Gastrocnemius medialis (tissue), 4 donors: ENCODE data around the gene SHD. TPM values are rescaled to one million over a fixed set of nuclear protein-coding genes. Genes with fewer than 3 reads are reported as not detected.
"Not testable (repeated sequence)": the region's sequence is repeated elsewhere in the genome, so short reads cannot be mapped to it uniquely, and the experiment has no call there.

Experiments used
- ATAC-seq, 2 donors: fragments of 150-250 bp; one replicate each; pipeline ENCODE4 v1.9.1; 2016
- DNase-seq, 2 donors: peaks; one replicate each; pipeline ENCODE4 v3.0.0-alpha.2; 2019
- H3K27ac ChIP-seq, 4 donors: fragments of 200-600 bp; sonication (generic); 1 replicate in 1 of 4; 2 replicates in 3 of 4; pipeline ENCODE4 v1.5.1; 2016 to 2018; ENCODE audit warnings: mild to moderate bottlenecking in 2 of 4, moderate library complexity in 1 of 4
- H3K27me3 ChIP-seq, 3 donors: fragments of 200-600 bp; sonication (generic) in 2 of 3; 1 replicate in 1 of 3; 2 replicates in 2 of 3; pipeline versions ENCODE4 v1.5.1 to v1.6.0; 2016 to 2019; ENCODE audit warnings: mild to moderate bottlenecking in 1 of 3, moderate library complexity in 1 of 3
- H3K36me3 ChIP-seq, 2 donors: fragments of 200-600 bp; sonication (generic) in 1 of 2; one replicate each; pipeline ENCODE4 v1.5.1; 2017 to 2018
- H3K4me1 ChIP-seq, 2 donors: fragments of 200-600 bp; sonication (generic) in 1 of 2; one replicate each; pipeline ENCODE4 v1.5.1; 2016 to 2017; ENCODE audit warnings: mild to moderate bottlenecking in 2 of 2
- H3K4me3 ChIP-seq, 4 donors: fragments of 200-600 bp; sonication (generic) in 3 of 4; 1 replicate in 1 of 4; 2 replicates in 3 of 4; pipeline ENCODE4 v1.5.1; 2016 to 2019; ENCODE audit warnings: mild to moderate bottlenecking in 2 of 4
- H3K9me3 ChIP-seq, 3 donors: fragments of 200-600 bp; sonication (generic) in 2 of 3; 1 replicate in 1 of 3; 2 replicates in 2 of 3; pipeline ENCODE4 v1.5.1; 2016 to 2019
- POLR2A ChIP-seq, 2 donors: fragments of 450-650 bp; IDR thresholded peaks; one replicate each; pipeline ENCODE4 v1.6.1; 2017; ENCODE audit warnings: antibody characterized with exemption in 2 of 2, mild to moderate bottlenecking in 2 of 2, moderate library complexity in 2 of 2
- in situ Hi-C, 4 donors: fragments of 200-750 bp; cut with MboI; loops; one replicate each; pipeline versions ENCODE4 v1.15.0 to v1.8.0; 2017; ENCODE audit warnings: low sequenced_read_pairs in 4 of 4
- intact Hi-C: fragments of 100-400 bp; cut with DNase I; formaldehyde crosslinking; loops from one replicate; pipeline ENCODE4 v1.15.1; 2023; ENCODE audit warnings: low total_unique reads
- total RNA-seq, 4 donors: library from RNA; depleted of rRNA; stranded (reverse); fragments of >200 nt; gene quantifications; one replicate each; pipeline versions ENCODE4 v1.1.0 to v1.2.3, GENCODE V29; 2016
- TF ChIP-seq, protein P1 (sequence below), 5 experiments: fragments of 450-650 bp in 3 of 5; fragments of 200-600 bp in 2 of 5; sonication (generic) in 2 of 5; IDR thresholded peaks in 4 of 5; conservative IDR thresholded peaks in 1 of 5; 1 replicate in 4 of 5; 2 replicates in 1 of 5; pipeline ENCODE4 v1.5.1; 2016 to 2019; ENCODE audit warnings: antibody characterized with exemption in 5 of 5, mild to moderate bottlenecking in 3 of 5, moderate library complexity in 3 of 5

The SHD gene
- total RNA-seq, 4 donors from 2014 or later: 0.26 TPM; not detected in 3

GRCh38 chr19:4233282-4233853, 45.7 kb upstream of the SHD start:
- H3K4me3 ChIP-seq: no peak overlapping the region
- H3K27ac ChIP-seq: no peak overlapping the region
- ATAC-seq (no peak), DNase-seq (no peak)
- no peaks in the 10 kb centered on the region for H3K4me1 ChIP-seq
- peaks cover 40 to 49% (median 42%) of the 10 kb centered on the region in 3 donors for H3K27me3 ChIP-seq
- no peaks in the 10 kb centered on the region for H3K9me3 ChIP-seq
- TF ChIP-seq, protein P1, sequence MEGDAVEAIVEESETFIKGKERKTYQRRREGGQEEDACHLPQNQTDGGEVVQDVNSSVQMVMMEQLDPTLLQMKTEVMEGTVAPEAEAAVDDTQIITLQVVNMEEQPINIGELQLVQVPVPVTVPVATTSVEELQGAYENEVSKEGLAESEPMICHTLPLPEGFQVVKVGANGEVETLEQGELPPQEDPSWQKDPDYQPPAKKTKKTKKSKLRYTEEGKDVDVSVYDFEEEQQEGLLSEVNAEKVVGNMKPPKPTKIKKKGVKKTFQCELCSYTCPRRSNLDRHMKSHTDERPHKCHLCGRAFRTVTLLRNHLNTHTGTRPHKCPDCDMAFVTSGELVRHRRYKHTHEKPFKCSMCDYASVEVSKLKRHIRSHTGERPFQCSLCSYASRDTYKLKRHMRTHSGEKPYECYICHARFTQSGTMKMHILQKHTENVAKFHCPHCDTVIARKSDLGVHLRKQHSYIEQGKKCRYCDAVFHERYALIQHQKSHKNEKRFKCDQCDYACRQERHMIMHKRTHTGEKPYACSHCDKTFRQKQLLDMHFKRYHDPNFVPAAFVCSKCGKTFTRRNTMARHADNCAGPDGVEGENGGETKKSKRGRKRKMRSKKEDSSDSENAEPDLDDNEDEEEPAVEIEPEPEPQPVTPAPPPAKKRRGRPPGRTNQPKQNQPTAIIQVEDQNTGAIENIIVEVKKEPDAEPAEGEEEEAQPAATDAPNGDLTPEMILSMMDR (IDR thresholded peaks at IDR 0.05 in 4 of 5, conservative IDR thresholded peaks at IDR 0.05 in 1 of 5): peak in 4 of 5 experiments; percentile 26 to 50 (median 40)
- no peak for TF ChIP-seq POLR2A (IDR thresholded peaks at IDR 0.05)
- H3K36me3 ChIP-seq: no peaks in the 10 kb centered on the region
- in situ Hi-C loops (no loop called here), intact Hi-C loops (no loop called here)

DNA sequence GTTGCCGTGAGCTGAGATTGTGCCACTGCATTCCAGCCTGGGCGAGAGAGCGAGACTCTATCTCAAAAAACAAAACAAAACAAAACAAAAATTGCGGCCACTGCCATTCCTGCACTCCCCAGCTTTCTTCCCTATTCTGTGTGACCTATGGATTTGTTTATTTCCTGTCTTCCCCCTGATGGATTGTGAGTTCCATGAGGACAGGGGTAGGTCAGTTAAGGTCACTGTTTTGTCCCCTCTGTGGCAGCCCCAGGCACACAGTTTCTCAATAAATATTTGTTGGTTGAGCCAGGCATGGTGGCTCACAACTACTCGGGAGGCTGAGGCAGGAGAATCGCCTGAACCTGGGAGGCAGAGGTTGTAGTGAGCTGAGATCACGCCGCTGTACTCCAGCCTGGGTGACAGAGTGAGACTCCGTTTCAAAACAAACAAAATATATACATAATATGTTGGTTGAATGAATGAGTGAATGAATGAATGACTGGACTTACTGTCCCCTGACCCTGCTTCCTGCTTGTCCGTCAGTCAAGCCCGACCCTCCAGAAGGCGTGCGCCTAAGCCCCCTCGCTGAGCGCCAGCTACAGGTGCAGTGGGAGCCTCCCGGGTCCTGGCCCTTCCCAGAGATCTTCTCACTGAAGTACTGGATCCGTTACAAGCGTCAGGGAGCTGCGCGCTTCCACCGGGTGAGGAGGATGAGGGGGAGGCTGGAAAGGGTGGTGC, 44.8 kb upstream of the SHD start:
- Histone ChIP-seq H3K27me3 (peaks cover 31 to 44% (median 33%) of the 10 kb centered on the region in 3 donors), H3K4me3 (no peak overlapping the region), H3K27ac (no peak overlapping the region), H3K36me3 (no peaks in the 10 kb centered on the region), H3K4me1 (no peaks in the 10 kb centered on the region), H3K9me3 (no peaks in the 10 kb centered on the region)
- intact Hi-C loops: no loop called here
- no peak for TF ChIP-seq POLR2A (IDR thresholded peaks at IDR 0.05)
- TF ChIP-seq, protein P1 (IDR thresholded peaks at IDR 0.05 in 4 of 5, conservative IDR thresholded peaks at IDR 0.05 in 1 of 5): no peak
- no peak for DNase-seq
- in situ Hi-C loops: no loop called here
- no peak for ATAC-seq

- Histone ChIP-seq H3K9me3 (no peaks in the 10 kb centered on the region), H3K4me1 (no peaks in the 10 kb centered on the region), H3K36me3 (no peaks in the 10 kb centered on the region), H3K4me3 (no peak overlapping the region), H3K27ac (no peak overlapping the region), H3K27me3 (peaks cover 27 to 39% (median 28%) of the 10 kb centered on the region in 3 donors)
- intact Hi-C loops (no loop called here), in situ Hi-C loops (no loop called here)
- DNase-seq (no peak), ATAC-seq (no peak)
- TF ChIP-seq, protein P1 (IDR thresholded peaks at IDR 0.05 in 4 of 5, conservative IDR thresholded peaks at IDR 0.05 in 1 of 5): no peak
- no peak for TF ChIP-seq POLR2A (IDR thresholded peaks at IDR 0.05)
Observed at GRCh38 chr19:4234862-4235201, 44.2 kb upstream of the SHD start.

DNA sequence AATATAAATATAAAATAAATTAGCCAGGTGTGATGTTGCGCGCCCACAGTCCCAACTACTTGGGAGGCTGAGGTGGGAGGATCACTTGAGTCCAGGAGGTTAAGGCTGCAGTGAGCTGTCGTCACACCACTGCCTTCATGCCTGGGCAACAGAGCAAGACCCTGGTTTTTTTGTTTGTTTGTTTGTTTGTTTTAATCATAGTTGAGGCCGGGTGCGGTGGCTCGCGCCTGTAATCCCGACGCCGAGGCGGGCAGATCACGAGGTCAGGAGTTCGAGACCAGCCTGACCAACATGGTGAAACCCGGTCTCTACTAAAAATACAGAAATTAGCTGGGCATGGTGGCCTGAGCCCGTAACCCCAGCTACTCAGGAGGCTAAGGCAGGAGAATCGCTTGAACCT, 41.6 kb upstream of the SHD start:
- H3K36me3 ChIP-seq, H3K4me3 ChIP-seq, H3K4me1 ChIP-seq, H3K27ac ChIP-seq, in situ Hi-C loops, H3K9me3 ChIP-seq, ATAC-seq, DNase-seq, intact Hi-C loops: not testable (repeated sequence)
- peaks cover 4 to 25% (median 14%) of the 10 kb centered on the region in 3 donors for H3K27me3 ChIP-seq

GRCh38 chr19:4238831-4239230, 40.2 kb upstream of the SHD start:
- DNase-seq (no peak), ATAC-seq (no peak)
- Histone ChIP-seq H3K4me3 (no peak overlapping the region), H3K4me1 (no peaks in the 10 kb centered on the region), H3K27ac (no peak overlapping the region), H3K9me3 (no peaks in the 10 kb centered on the region), H3K36me3 (no peaks in the 10 kb centered on the region), H3K27me3 (peaks cover 0 to 16% (median under 1%) of the 10 kb centered on the region in 3 donors)
- intact Hi-C loops (no loop called here), in situ Hi-C loops (no loop called here)
- TF ChIP-seq, protein P1 (IDR thresholded peaks at IDR 0.05 in 4 of 5, conservative IDR thresholded peaks at IDR 0.05 in 1 of 5): no peak
- TF ChIP-seq POLR2A (IDR thresholded peaks at IDR 0.05): no peak
